GM19467 (cell line): Measurements from ENCODE around the gene SLC35A2.
"Not testable (repeated sequence)": the region's sequence is repeated elsewhere in the genome, so short reads cannot be mapped to it uniquely, and the experiment has no call there.

Experiments
- ATAC-seq: cut with Tn5 transposase; IDR thresholded peaks from one replicate; pipeline ENCODE4 v1.9.1; 2021; ENCODE audit warnings: mild to moderate bottlenecking, moderate library complexity; ENCODE audit not compliant: unreplicated experiment

The SLC35A2 gene

DNA sequence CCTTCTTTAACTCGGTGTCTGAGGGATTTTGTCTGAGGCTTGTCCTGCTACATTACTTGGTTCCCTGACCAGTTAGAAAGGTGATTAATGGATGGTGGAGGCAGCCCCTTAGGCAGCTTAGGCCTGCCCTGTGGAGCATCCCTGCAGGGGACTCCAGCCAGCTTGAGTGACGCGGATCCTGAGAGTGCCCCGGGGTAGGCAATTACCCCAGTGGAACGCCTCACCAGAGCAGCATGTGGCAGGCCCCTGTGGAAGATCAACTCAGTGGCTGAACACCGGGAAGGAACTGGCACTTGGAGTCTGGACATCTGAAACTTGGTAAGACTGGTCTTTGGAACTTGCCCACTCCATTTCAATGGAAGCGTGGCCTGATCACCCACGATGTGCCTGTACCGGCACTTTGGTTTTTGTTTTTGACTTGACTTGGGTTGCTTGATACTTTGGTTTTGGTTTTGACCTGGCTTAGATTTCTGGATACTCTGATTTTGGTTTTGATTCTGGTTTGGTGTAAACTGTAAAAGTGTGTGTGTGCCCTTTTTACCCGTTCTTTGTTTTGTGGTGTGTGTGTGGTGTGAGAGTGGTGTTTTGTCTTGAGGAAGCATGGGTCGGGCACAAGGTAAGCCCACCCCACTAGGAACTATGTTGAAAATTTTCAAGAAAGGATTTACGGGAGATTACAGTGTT lies 57.2 kb downstream of the SLC35A2 start:
- not testable (repeated sequence) for ATAC-seq

GRCh38 chrX:48853494-48853893 lies 58.0 kb downstream of the SLC35A2 start:
- ATAC-seq, result not testable (repeated sequence)
